Keratinocyte (primary cell): Measurements from ENCODE around the gene ATG2B. TPM values are rescaled to one million over a fixed set of nuclear protein-coding genes. Genes with fewer than 3 reads are reported as not detected.

Experiments
- DNase-seq: peaks from one replicate; pipeline ENCODE4 v3.0.0-alpha.2; 2011; ENCODE audit warnings: low read depth, missing footprints, low spot score
- FAIRE-seq: peaks from 2 replicates; lab custom pipeline; 2011; peaks lifted over from hg19 to GRCh38; lab: Jason Lieb, UNC
- H2AFZ ChIP-seq: 2 replicates; pipeline ENCODE4 v1.6.0; 2012; ENCODE audit warnings: low read length, control low read depth, inconsistent platforms; ENCODE audit not compliant: control insufficient read depth
- H3K27ac ChIP-seq: 2 replicates; pipeline ENCODE4 v1.5.1; 2011; ENCODE audit warnings: low read length; ENCODE audit not compliant: control insufficient read depth, insufficient read depth
- H3K27me3 ChIP-seq: 3 replicates; pipeline ENCODE4 v1.6.0; 2011; ENCODE audit warnings: low read length; ENCODE audit not compliant: control insufficient read depth, insufficient read depth; ENCODE audit errors: extremely low read depth
- H3K36me3 ChIP-seq, 2 experiments: 2 replicates in 1 of 2; 3 replicates in 1 of 2; pipeline ENCODE4 v1.5.1; 2011; ENCODE audit warnings: low read length in 2 of 2, mild to moderate bottlenecking in 1 of 2; ENCODE audit not compliant: control insufficient read depth in 2 of 2, insufficient read depth in 2 of 2; ENCODE audit errors: extremely low read depth in 1 of 2
- H3K4me1 ChIP-seq: 3 replicates; pipeline ENCODE4 v1.5.1; 2011; ENCODE audit warnings: low read length; ENCODE audit not compliant: control insufficient read depth, insufficient read depth; ENCODE audit errors: extremely low read depth
- H3K4me2 ChIP-seq: 3 replicates; pipeline ENCODE4 v1.6.0; 2011; ENCODE audit warnings: low read depth, low read length; ENCODE audit not compliant: control insufficient read depth, insufficient read depth; ENCODE audit errors: extremely low read depth
- H3K4me3 ChIP-seq, 3 experiments: fragments of 200-600 bp in 1 of 3; sonication (generic) in 1 of 3; 2 replicates in 2 of 3; 3 replicates in 1 of 3; pipeline ENCODE4 v1.5.1; 2011 to 2016; ENCODE audit warnings: low read length in 3 of 3, mild to moderate bottlenecking in 3 of 3, control low read depth in 2 of 3, inconsistent platforms in 1 of 3, low read depth in 1 of 3, mixed read lengths in 1 of 3, mixed run types in 1 of 3, moderate library complexity in 1 of 3; ENCODE audit not compliant: control insufficient read depth in 2 of 3, insufficient read depth in 2 of 3; ENCODE audit errors: extremely low read depth in 1 of 3
- H3K79me2 ChIP-seq: 2 replicates; pipeline ENCODE4 v1.6.0; 2012; ENCODE audit warnings: low read length; ENCODE audit not compliant: control insufficient read depth, insufficient read depth
- H3K9ac ChIP-seq: 3 replicates; pipeline ENCODE4 v1.6.0; 2011; ENCODE audit warnings: low read length; ENCODE audit not compliant: control insufficient read depth, insufficient read depth; ENCODE audit errors: extremely low read depth
- H3K9me1 ChIP-seq: 3 replicates; pipeline ENCODE4 v1.6.0; 2011; ENCODE audit warnings: low read length; ENCODE audit not compliant: control insufficient read depth, insufficient read depth; ENCODE audit errors: extremely low read depth
- H3K9me3 ChIP-seq: 2 replicates; pipeline ENCODE4 v1.5.1; 2012; ENCODE audit warnings: low read depth, low read length; ENCODE audit not compliant: control insufficient read depth
- H4K20me1 ChIP-seq: 3 replicates; pipeline ENCODE4 v1.6.0; 2011; ENCODE audit warnings: low read length; ENCODE audit not compliant: control insufficient read depth, insufficient read depth; ENCODE audit errors: extremely low read depth
- CTCF ChIP-seq, 3 experiments: IDR thresholded peaks in 1 of 3; conservative IDR thresholded peaks in 1 of 3; optimal IDR thresholded peaks in 1 of 3; 2 replicates in 2 of 3; 3 replicates in 1 of 3; pipeline versions ENCODE3 to v1.5.1; 2011; ENCODE audit warnings: low read length in 3 of 3, mild to moderate bottlenecking in 3 of 3, moderate library complexity in 2 of 3, control low read depth in 1 of 3, inconsistent platforms in 1 of 3; ENCODE audit not compliant: insufficient read depth in 2 of 3; ENCODE audit errors: extremely low read depth in 1 of 3
- EZH2 ChIP-seq: IDR thresholded peaks from one replicate; pipeline ENCODE4 v1.6.1; 2012; ENCODE audit warnings: inconsistent platforms, mild to moderate bottlenecking, low read length, moderate library complexity
- dilution Hi-C: fragments of 300-500 bp; cut with MboI; formaldehyde crosslinking; loops from one replicate; pipeline ENCODE4 v1.7.0; 2020; ENCODE audit warnings: low sequenced_read_pairs; ENCODE audit not compliant: extremely low pct_ligation_motif_present
- polyA plus RNA-seq, 5 experiments: library from polyadenylated mRNA; depleted of rRNA in 3 of 5; stranded (reverse) in 3 of 5; stranded (forward) in 1 of 5; unstranded in 1 of 5; fragments of >200 nt; gene quantifications; 1 replicate in 1 of 5; 2 replicates in 3 of 5; 3 replicates in 1 of 5; pipeline versions ENCODE4 v1.2.1 to v1.2.3, GENCODE V29; 2011 to 2012; ENCODE audit warnings: missing spikeins in 2 of 5, low read depth in 1 of 5, low replicate concordance in 1 of 5

Gene ATG2B
- polyA plus RNA-seq, 1 donor (not counting 4 experiments of a cell fraction or from before 2014, with no cell fraction given): 11.4 TPM

DNA sequence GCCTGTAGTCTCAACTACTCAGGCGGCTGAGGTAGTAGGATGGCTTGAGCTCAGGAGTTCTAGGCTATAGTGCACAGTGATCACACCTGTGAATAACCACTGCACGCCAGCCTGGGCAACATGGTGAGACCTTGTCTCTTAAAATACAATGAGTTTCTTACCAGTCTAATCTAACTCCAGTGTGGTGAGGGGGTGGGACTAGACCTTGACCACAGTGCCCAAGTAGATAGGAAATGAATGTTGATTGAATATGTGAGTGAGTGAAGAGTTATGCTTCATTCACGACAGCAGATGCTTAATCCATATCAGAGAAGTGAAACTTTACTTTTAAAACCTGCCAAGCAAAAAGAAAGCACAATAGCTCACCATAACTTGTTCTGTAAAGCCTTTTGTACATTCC lies 17.6 kb upstream of the ATG2B start:
- dilution Hi-C loops: no loop called here
- H3K4me1 ChIP-seq: no peaks in the 10 kb centered on the region
- DNase-seq (no peak), FAIRE-seq (no peak)
- no peak overlapping the region for H3K4me2 ChIP-seq
- no peak for TF ChIP-seq CTCF (optimal IDR thresholded peaks at IDR 0.05 in 1 of 3, IDR thresholded peaks at IDR 0.05 in 1 of 3, conservative IDR thresholded peaks at IDR 0.05 in 1 of 3; ENCODE audit: extremely low read depth in 1 of 3, insufficient read depth in 2 of 3, low read length in 3 of 3)
- no peak for TF ChIP-seq EZH2
- H2AFZ ChIP-seq: no peak overlapping the region
- H3K27me3 ChIP-seq: no peaks in the 10 kb centered on the region
- no peaks in the 10 kb centered on the region for H4K20me1 ChIP-seq
- H3K27ac ChIP-seq: no peak overlapping the region
- no peaks in the 10 kb centered on the region for H3K79me2 ChIP-seq
- peaks cover 0 to 13% of the 10 kb centered on the region in 2 experiments for H3K36me3 ChIP-seq
- H3K4me3 ChIP-seq: no peak overlapping the region
- no peak overlapping the region for H3K9ac ChIP-seq
- H3K9me3 ChIP-seq: no peaks in the 10 kb centered on the region
- no peaks in the 10 kb centered on the region for H3K9me1 ChIP-seq

DNA sequence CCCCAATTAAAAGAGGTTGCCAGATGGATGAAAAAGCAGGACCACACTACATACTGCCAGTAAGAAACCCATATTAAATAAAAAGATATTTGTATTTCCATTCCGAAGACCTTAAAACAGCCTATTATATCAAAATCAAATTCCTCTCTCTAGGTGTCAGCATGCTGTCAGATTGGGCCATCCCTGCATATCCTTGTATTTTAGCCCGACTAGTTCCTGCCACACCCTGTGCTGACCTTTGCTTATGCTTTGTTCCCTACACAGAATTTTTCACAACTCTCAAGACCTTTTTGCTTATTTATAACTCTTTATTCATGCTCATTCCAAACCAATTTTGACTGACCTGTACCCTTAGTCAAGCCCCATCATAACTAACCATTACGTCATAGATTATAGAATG lies 13.0 kb upstream of the ATG2B start:
- dilution Hi-C loops: no loop called here
- TF ChIP-seq EZH2 (no peak), CTCF (optimal IDR thresholded peaks at IDR 0.05 in 1 of 3, IDR thresholded peaks at IDR 0.05 in 1 of 3, conservative IDR thresholded peaks at IDR 0.05 in 1 of 3; ENCODE audit: extremely low read depth in 1 of 3, insufficient read depth in 2 of 3, low read length in 3 of 3) (no peak)

More for the DNA sequence above, 13.0 kb upstream of the ATG2B start:
- DNase-seq (no peak), FAIRE-seq (no peak)
- no peak overlapping the region for H3K4me3 ChIP-seq
- no peak overlapping the region for H2AFZ ChIP-seq
- H3K4me2 ChIP-seq: no peak overlapping the region
- H3K27me3 ChIP-seq: no peaks in the 10 kb centered on the region
- peaks cover 11% of the 10 kb centered on the region for H3K79me2 ChIP-seq
- H3K9me1 ChIP-seq: no peaks in the 10 kb centered on the region
- no peaks in the 10 kb centered on the region for H3K4me1 ChIP-seq
- H3K9me3 ChIP-seq: no peaks in the 10 kb centered on the region
- no peaks in the 10 kb centered on the region for H4K20me1 ChIP-seq
- peaks cover 0 to 2% of the 10 kb centered on the region in 2 experiments for H3K36me3 ChIP-seq
- no peak overlapping the region for H3K9ac ChIP-seq
- no peak overlapping the region for H3K27ac ChIP-seq
